NCI-H526 treated with DMSO at 0.1 percent for 48 hours (cell line): ENCODE data around the gene RPL5.

ENCODE experiments used
- DNase-seq: peaks from one replicate; lab custom pipeline; 2025; lab: John Stamatoyannopoulos, UW

RPL5 gene

DNA sequence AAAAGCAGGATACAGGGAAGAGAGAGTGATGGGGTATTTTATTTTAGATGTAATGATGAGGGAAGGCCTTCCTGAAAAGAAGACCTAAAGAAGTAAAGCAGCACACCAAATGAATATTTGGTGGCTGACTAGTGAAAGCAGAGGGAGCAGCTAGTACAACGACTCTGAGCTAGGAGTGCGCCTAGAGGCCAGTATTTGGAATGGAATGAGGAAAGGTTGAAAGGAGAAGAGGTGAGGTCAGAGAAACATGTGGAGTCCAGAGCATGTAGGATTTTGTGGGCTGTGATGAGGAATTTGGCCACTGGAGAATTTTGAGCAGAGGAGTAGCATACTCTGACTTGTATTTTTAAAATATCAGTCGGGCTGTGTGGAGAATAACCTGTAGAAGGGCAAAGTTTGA lies 11.8 kb upstream of the RPL5 start:
- DNase-seq, result no peak

DNA sequence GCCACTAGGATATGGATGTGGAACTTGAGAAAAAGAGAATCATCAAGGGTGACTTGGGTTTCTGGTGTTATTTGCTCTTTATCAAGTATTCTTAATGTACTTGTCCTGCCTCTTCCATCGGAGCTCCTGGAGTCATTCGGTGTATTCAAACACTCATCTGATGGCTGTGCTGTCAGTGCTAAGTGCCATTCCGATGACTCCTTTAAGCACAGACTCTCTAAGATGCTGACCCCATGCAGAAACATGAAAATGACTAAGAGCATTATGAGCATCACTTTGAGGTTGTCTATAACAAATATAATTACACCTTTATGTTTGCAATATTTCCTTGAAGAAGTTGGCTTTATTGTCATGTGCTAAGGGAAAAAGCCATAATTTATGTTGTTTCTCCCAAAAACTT lies 11.3 kb upstream of the RPL5 start:
- no peak for DNase-seq

DNA sequence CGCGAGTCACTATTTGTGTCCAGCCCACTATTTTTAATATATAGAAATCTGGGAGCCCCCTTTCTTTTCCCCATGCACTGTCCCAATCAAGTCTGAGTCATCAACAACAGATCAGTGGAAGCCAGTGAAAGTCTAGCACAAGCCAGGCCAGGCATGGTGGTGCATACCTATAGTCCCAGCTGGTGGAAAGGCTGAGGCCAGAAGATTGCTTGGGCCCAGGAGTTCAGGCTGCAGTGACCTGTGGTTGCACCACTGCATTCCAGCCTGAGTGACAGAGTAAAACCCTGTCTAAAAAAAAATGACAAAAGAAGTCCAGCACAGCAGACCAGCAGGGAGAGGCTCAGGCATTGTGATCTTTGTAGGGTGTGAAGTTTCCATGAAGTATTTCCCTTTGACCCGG lies 9.0 kb upstream of the RPL5 start:
- DNase-seq, result no peak

DNA sequence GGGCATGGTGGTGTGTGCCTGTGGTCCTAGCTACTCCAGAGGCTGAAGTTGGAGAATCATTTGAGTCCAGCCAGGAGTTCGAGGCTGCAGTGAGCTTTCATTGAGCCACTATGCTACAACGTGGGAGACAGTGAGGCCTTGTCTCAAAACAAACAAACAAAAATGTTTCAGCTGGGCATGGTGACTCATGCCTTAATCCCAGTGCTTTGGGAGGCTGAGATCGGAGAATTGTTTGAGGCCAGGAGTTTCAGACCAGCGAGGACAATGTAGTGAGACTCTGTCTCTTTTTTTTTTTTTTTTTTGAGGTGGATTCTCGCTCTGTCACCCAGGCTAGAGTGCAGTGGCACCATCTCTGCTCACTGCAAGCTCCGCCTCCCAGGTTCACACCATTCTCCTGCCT lies 5.0 kb upstream of the RPL5 start:
- no peak for DNase-seq

DNA sequence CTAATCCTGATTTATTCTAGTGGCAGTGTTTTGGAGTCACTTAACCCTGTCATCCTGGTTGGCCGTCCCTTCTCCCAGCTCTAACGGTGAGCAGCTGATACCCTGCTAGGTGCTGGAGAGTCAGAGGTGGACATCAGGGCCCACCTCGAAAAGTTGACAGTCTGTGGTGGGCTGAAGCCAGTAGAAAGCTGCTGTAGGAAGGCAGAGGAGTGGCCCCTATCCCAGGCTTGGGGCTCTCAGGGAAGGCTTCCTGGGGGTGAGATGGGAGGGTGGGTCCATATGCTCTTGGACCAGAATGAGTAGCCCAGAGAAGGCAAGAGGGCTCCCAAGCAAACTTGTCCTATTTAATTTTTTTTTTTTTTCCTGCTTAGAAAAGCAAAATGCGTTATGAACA lies 475 bp upstream of the RPL5 start:
- DNase-seq, result no peak

DNA sequence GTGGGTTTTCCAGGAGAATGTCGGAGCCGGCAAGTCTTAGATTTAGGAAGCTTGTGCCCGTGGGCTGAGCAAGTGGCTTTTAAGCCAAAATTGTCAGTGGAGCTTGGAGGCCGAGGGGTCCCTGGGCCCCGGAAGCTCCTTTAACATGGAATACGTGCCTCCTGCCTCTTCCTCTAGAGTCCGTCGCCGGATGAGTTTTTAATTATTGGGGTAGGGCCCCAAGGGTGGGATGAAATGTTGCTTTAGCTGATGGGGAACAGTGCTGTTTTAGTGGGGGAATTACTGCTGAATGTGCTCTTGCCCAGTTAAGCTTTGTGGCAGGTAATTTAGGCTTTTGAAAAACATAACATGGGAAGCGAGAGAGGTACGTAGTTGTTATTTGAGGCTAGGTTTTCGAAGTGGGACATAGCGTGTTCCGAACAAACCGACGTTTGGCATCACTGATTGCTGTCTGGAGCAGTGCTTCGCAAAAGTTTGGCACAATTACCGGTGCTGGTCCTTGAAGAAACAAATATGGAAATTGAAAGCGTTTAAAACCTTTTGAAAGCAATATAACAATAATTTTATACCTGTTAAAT lies 786 bp downstream of the RPL5 start:
- DNase-seq, result no peak

DNA sequence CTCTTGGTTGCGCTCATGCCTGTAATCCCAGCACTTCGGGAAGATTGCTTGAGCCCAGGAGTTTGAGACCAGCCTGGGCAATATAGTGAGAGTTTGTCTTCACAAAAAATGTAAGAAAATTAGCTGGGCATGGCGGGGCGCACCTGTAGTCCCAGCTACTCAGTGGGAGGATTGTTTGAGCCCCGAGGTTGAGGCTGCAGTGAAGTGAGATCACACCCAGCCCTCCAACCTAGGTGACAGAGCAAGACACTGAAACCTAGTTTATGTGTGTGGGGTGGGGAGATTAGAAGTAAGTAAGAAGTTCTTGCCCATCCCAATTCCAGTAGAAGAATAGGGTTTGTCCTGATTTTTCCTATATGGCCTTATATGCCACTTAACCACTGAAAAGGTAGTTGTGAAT lies 2.0 kb downstream of the RPL5 start:
- no peak for DNase-seq

DNA sequence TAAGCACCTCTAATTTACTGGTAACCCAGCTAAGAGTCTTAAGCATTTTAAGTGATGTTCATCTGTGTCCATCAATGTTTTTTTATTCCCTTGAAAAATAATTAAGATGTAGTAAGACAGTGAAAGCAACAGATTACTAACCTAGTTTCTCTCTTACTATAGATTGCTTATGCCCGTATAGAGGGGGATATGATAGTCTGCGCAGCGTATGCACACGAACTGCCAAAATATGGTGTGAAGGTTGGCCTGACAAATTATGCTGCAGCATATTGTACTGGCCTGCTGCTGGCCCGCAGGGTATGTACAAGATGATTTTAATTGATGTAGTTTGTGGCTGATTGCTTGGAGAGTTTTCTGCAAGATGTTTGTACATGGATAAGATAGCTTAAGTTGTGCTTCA lies 2.8 kb downstream of the RPL5 start:
- no peak for DNase-seq

DNA sequence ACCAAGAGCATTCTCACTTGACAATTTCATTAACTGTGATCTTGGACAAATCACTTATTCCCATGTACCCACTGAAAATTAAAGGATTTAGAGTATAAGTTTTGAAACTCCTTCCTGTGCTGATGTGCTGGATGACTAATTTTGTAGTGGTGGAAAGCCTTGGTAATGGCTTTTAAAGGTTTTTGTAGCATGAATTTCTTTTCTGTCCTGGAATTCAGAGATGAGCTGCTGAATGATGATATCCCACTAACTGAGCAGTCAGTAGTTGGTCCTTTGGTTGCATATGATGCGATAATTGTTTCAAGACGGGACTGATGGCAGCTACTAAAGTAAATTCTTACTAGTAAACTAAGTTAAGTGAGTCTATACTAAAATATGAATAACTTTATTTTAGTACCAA lies 5.2 kb downstream of the RPL5 start:
- no peak for DNase-seq

DNA sequence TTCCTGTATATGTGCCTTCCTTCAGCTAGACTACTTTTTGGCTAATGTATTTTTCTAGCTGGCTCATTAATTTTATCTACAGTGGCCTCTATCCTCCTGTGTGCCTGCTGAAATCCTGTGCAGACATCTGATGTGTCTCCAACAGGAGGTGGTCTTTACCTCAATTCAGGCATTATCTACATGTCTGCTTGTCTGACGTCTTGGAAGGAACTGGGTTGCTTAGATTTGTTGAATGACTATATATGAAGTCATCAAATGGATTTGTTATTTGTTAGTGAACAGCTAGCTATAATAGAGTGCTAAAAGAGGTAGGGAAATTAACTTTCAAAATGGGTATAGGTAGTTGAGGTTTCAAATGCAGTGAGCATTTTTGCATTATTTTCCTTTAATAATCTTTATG lies 6.7 kb downstream of the RPL5 start:
- DNase-seq, result no peak

DNA sequence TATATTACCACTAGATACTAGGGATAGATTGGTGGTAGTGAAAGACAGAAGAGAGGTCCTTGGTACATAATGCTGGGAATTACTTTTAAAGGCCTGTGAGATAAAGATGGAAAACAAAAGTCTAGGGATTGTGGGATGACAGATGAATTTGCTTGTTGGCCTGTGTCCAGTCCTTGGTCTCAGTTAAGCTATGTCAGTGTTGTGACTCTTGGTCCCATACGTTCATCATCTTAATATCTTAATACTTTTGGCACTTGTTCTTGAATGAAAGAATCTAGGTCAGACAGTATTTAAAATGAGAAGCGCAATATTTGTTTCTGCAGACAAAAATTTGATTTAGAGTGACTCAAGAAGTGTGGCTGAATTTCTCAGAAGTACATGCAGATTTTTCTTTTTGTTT lies 7.6 kb downstream of the RPL5 start:
- DNase-seq, result no peak

DNA sequence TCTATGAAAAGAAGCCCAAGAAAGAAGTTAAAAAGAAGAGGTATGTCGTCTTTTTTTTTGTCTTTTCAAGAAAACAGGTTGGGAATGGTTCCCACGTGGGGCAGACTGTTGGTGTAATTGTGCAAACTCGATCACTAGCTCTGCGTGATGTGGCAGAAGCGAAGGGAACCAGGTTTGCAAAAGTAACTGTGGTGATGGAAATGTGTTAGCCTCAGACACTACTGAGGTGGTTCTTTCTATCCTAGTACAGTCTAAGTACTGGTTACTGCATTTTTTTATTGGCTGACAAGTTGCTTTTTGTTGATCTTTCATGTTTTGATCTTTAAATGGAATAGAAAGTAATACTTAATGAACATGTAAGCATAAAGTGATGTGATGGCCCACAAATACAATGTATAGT lies 8.8 kb downstream of the RPL5 start:
- DNase-seq, result no peak

DNA sequence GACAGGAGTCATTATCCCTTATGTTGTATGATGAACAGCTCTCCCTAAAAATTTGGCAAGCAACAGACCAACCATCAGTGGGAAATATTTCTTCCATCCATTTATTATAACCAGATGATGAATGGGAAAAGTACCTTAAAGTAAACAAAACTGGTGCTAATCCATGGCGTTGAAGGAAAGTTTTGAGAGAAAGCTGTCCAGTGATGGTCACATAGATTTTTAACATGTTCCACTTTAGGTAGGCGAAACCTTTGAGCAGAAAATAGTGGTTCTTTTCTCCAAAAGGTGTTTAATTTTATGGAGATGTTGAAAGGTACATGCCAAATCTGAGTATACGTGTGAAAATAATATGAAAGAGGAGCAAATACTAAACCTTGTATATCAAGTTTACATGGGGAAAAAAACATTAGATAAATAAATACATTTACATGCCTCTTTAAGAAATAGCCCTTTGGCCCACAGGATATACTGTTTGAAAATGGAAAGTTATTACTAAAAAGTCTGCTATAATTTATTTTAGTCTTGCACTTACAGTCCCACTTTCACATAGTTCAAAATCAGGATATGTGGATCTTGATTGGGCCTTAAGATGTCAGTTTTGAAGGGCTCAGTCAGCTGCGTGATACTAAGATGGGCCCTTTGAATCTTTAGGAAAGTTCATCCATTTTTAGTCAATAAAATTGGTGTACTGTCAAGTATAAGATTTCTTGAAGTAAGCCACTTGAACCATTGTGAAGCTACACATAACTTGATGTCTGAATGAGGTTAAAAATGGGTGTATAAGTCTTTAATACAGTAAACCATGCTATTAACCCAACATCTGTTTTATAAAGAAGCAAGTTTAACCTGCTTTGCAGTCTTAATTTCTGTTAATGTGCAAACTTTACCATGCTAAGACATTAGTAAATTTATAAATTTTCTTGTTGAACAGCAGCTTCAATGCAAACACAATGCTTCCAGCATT lies 10.5 kb downstream of the RPL5 start:
- no peak for DNase-seq

DNA sequence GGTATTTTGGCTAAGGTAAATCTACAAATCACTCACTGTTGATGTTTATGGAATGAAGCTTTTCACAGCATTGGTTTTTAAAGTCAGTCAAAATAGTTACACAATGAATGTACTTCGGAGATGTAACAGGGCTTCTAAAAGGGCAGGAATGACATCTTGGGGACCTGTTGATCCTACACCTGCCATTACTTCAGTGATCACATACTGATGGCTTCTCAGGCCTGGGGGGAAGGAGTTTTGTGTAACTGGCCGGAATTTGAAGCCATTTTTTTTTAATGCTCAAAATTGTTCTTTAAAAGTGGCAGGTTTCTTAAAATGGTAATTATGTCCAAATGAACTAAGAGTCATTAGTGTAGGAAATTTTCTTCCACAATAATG lies 11.2 kb downstream of the RPL5 start:
- no peak for DNase-seq

DNA sequence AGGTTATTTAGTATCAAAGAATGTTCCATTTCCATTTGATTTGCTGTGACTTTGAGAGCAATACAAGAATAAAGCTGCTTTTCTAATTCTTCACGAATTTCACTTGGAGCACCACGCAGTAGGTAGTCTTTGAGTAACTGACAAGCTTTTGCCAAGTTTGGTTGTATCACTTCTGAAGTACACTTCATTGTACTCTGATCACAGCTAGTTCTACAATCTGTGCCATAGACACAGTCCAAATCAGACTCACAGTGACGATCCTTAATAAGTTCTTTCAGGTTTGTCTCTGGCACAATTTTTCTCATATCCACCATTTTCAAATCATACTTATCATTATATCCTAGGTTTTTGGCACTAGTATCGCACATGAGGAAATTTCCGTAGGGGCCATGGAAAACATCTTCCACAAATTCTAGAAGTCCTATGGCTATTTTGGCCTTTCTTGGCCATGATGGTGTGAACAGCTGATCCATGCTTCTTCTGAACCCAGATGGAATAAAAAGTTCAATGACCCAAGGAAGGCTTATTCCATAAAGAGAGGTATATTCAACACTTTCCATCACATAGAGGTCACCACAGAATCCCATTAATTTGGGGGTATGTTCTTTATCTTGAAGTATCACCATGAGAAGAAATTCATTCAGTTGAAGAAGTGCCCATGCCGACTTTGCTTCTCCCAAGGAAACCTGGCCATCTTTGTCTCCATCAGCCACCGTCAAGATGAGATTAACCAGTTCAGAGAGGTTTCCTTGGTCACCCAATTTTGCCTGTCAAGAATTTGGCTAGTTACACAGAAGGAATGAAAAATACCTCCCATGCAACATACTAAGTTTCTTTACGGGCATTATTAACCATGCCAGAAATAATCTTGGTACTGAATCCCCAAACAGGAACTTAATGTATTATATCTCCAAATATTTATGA lies 11.9 kb downstream of the RPL5 start:
- DNase-seq, result no peak

DNA sequence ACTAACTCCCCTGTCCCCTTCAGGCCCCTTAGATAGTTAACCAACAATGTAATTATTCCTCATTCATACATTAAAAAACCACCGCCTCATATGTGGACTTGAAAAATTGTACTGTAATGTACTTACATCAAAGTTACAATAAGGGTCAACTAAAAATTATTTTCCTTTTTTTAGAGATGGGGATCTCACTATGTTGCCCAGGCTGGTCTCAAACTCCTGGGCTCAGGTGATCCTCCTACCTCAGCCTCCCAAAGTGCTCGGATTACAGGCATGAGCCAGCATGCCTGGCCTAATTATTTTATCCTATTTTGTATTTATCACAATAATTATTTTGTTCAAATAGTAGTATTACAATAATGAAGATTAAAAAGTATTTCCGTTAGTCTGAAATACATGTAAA lies 12.6 kb downstream of the RPL5 start:
- no peak for DNase-seq

DNA sequence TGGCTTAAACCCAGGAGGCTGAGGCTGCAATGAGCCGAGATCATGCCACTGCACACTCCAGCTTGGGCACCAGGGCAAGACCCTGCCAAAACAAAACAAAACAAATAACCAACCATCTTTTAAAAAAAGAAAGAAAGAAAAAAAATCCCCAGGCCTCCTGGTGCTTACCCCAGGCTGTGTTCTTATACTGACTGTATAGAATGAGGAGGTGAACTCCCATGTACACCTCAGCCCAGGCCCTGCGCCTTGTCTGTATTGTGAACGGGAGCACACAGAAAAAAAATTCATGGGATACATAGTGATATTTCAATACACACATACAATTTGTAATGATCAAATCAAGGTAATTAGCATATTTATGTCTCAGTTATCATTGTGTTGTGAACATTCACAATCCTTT lies 14.1 kb downstream of the RPL5 start:
- DNase-seq, result no peak

DNA sequence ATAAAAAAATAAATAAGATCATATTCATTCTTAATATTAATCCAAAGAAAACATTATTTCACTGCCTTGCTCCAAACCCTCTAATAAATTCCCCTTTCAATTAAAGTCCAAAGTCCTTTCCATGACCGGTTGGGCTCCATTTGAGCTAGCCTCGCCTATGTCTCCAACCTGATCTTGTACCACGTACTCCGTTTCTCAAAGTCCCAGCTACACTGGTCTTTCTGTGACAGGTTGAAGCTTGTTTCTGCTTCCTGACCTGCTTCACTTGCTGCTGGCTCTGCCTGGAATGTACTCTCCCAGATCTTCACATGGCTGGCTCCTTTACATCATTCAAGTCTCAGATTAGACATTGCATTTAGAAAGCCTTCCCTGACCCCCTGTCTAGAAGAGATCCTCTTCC lies 16.4 kb downstream of the RPL5 start:
- DNase-seq, result no peak

DNA sequence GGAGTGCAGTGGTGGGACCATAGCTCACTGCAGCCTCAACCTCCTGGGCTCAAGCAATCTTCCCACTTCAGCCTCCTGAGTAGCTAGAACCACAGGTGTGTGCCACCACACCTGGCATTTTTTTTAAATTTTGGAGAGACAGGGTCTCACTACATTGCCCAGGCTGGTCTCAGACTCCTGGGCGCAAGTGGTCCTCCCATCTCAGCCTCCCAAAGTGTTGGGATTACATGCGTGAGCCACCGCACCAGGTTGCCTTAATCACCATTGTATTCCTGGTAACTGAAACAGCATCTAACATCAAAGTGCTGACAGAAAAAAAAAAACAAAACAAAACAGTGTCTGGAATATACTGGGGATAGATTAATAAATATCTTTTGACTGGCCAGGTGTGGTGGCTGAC lies 18.2 kb downstream of the RPL5 start:
- DNase-seq, result no peak

DNA sequence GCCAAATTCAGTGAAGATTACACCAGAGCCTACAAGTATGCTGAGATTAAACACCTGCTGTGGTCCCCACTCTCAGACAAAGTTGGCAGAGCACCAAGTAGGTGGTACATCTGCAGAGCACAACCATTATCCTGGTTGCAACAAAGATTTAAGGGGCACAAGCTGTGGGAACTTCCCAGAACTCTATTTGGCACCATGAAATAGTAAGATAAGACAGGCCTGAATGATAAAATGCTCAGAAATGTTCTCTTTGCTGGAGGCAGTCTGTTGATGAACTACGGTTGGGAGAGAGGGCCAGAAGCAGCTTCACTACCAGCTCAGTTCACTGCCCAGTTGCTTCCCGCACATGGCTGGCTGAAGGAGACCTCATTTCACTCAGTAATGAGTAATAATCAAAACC lies 19.9 kb downstream of the RPL5 start:
- DNase-seq, result no peak

DNA sequence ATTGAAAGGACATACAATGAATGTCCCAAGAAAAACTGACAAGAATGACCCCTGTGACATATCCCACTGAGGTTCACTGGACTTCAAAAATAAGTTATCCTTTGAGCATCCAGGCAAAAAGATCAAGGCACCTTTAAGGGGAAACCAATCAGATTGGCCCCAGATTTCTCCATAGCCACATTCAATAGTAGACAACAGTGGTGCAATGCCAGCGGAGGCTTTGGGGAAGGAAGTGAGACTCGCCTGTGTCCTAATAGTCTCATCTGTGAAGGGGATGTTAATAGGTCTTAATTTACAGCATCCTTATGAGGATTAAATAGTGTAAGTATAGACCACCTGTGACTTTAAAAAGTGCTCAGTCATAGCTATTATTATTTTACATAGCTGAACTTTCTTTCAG lies 21.5 kb downstream of the RPL5 start:
- no peak for DNase-seq

DNA sequence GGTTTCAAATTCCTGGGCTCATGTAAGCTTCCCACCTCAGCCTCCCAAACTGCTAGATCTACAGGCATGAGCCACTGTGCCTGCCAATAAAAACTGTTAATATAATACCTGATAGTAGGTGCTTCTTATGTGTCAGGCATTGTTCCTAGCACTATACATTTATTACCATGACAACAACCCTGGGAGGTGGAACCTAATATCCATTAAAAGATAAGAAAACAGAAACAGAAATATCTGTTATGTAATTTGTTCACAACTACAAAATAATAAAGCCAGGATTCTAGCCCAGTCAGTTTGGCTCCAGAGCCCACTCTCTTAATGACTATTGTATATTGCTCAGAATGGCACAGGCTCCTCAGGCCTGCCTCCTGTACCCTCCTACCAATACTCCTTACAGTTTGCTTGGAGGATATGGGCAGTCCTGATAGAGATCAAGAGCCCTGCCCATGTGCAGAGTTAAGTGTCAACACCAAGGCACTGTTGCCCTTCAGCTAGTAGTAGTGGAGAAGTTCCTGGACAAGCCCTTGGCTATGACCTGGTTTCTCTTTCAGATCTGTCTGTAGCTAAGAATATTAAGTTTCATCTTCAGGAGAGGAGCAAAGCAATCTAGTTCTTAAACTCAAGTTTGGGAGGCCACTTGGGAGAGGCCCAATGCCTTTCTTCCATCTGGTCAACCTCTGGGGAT lies 22.4 kb downstream of the RPL5 start:
- no peak for DNase-seq
